ENCODE results near the gene CCDC74A.
"Not testable (repeated sequence)": the region's sequence is repeated elsewhere in the genome, so short reads cannot be mapped to it uniquely, and the experiment has no call there.

Gene CCDC74A

GRCh38 chr2:131566371-131566770 is 38.7 kb downstream of the CCDC74A start:
- no peak for DNase-seq (ENCODE audit: low spot score)

GRCh38 chr2:131567891-131568290 is 40.2 kb downstream of the CCDC74A start:
- no peak for DNase-seq (ENCODE audit: low spot score)

- DNase-seq (ENCODE audit: low spot score): not testable (repeated sequence)
Observed at GRCh38 chr2:131568401-131568800, 40.7 kb downstream of the CCDC74A start.

GRCh38 chr2:131572175-131572574 is 44.5 kb downstream of the CCDC74A start:
- DNase-seq (ENCODE audit: low spot score): no peak

- no peak for DNase-seq (ENCODE audit: low spot score)
Observed at GRCh38 chr2:131577812-131578211, 50.1 kb downstream of the CCDC74A start.

- no peak for DNase-seq (ENCODE audit: low spot score)
Observed at GRCh38 chr2:131580187-131580586, 52.5 kb downstream of the CCDC74A start.

Measured in LoVo (cell line).